Epithelial cell of esophagus (primary cell): ENCODE data around the gene DOK4.

Experiments used
- DNase-seq: peaks from one replicate; pipeline ENCODE4 v3.0.0; 2010; ENCODE audit warnings: low read depth
- H3K4me3 ChIP-seq: 2 replicates; pipeline ENCODE4 v1.5.1; 2011; ENCODE audit warnings: mild to moderate bottlenecking, low read length, control low read depth
- CTCF ChIP-seq: IDR thresholded peaks from 2 replicates; pipeline ENCODE4 v1.5.1; 2011; ENCODE audit warnings: low read depth, mild to moderate bottlenecking, low read length, control low read depth, inconsistent platforms; ENCODE audit not compliant: insufficient read depth; ENCODE audit errors: missing control alignments

Gene DOK4

GRCh38 chr16:57474671-57475661, 11.3 kb downstream of the DOK4 start:
- no peak for DNase-seq
- no peak overlapping the region for H3K4me3 ChIP-seq
- TF ChIP-seq CTCF: no peak

GRCh38 chr16:57473906-57474305, 12.4 kb downstream of the DOK4 start:
- H3K4me3 ChIP-seq: no peak overlapping the region
- no peak for DNase-seq
- TF ChIP-seq CTCF: no peak

GRCh38 chr16:57473176-57473840, 13.0 kb downstream of the DOK4 start:
- TF ChIP-seq CTCF: no peak
- DNase-seq: no peak
- no peak overlapping the region for H3K4me3 ChIP-seq

- H3K4me3 ChIP-seq: no peak overlapping the region
- no peak for DNase-seq
- no peak for TF ChIP-seq CTCF
Observed at GRCh38 chr16:57472665-57473060, 13.6 kb downstream of the DOK4 start.

GRCh38 chr16:57471852-57472664, 14.2 kb downstream of the DOK4 start:
- no peak overlapping the region for H3K4me3 ChIP-seq
- DNase-seq: no peak
- no peak for TF ChIP-seq CTCF

GRCh38 chr16:57471209-57471608, 15.1 kb downstream of the DOK4 start:
- no peak for TF ChIP-seq CTCF
- no peak for DNase-seq
- H3K4me3 ChIP-seq: no peak overlapping the region
